Measurements from ENCODE around the gene COX7B2.

- no peak for TF ChIP-seq CTCF (IDR thresholded peaks at IDR 0.05 in 2 of 3, conservative IDR thresholded peaks at IDR 0.05 in 1 of 3; ENCODE audit: borderline replicate concordance in 1 of 3, insufficient read depth in 1 of 3, low read depth in 2 of 3, low read length in 2 of 3)
- no peak for TF ChIP-seq POLR2AphosphoS5 (IDR thresholded peaks at IDR 0.05; ENCODE audit: low read depth, low read length)
- no peak for TF ChIP-seq ELF1 (IDR thresholded peaks at IDR 0.05; ENCODE audit: borderline replicate concordance, low read depth)
- TF ChIP-seq MAX (IDR thresholded peaks at IDR 0.05) = no peak
- TF ChIP-seq TCF7L2 (IDR thresholded peaks at IDR 0.05; ENCODE audit: borderline replicate concordance, extremely low read depth, insufficient read depth, insufficient read length) = no peak
- no peak for TF ChIP-seq REST (IDR thresholded peaks at IDR 0.05; ENCODE audit: low read depth)
- no peak for TF ChIP-seq POLR2A (IDR thresholded peaks at IDR 0.05; ENCODE audit: borderline replicate concordance, extremely low read depth, insufficient read depth, insufficient read length)
- TF ChIP-seq EZH2 (IDR thresholded peaks at IDR 0.05) = no peak
Measured at GRCh38 chr4:46909078-46909477, at the start of gene COX7B2.

Data from HCT116 (cell line).